HG02840 (cell line): ENCODE measurements around the gene PM20D2.

ENCODE experiments used
- ATAC-seq: cut with Tn5 transposase; IDR thresholded peaks from one replicate; pipeline ENCODE4 v1.9.1; 2021; ENCODE audit warnings: mild to moderate bottlenecking, moderate library complexity, moderate number of reproducible peaks; ENCODE audit not compliant: unreplicated experiment, low FRiP score

Gene PM20D2

GRCh38 chr6:89198235-89198634 is 52.4 kb downstream of the PM20D2 start:
- no peak for ATAC-seq

GRCh38 chr6:89199579-89199978 is 53.7 kb downstream of the PM20D2 start:
- no peak for ATAC-seq

DNA sequence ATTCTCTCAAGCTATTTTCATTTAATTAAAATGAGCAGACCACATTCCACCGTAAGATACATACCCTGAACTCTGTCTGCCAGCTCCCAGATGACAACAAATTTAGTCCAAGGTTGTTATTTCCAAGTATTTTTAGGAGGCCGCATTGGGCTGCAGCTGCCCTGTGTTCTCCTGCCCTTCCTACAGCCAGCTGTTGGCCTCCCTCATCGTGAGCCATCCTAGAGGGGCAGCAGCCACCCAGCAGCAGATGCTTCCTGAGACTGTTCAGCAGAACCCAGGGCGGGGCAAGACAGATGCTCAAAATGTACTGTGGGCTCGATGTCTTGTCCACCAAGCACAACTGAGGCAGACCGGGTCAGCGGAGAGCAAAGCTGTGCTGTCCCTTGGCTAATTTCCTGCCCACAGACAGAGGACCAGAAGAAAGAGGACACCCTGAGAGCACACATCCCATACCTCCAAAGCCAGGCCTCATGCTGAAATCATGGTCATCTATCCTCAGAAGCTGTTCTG is 54.9 kb downstream of the PM20D2 start:
- ATAC-seq, result no peak

- no peak for ATAC-seq
These were observed 58.2 kb downstream of the PM20D2 start for GRCh38 chr6:89204096-89204495.

- no peak for ATAC-seq
These were observed 60.0 kb downstream of the PM20D2 start for GRCh38 chr6:89205819-89206218.

- no peak for ATAC-seq
These were observed 62.7 kb downstream of the PM20D2 start for GRCh38 chr6:89208551-89208950.

GRCh38 chr6:89209457-89209856 is 63.6 kb downstream of the PM20D2 start:
- ATAC-seq, result no peak

DNA sequence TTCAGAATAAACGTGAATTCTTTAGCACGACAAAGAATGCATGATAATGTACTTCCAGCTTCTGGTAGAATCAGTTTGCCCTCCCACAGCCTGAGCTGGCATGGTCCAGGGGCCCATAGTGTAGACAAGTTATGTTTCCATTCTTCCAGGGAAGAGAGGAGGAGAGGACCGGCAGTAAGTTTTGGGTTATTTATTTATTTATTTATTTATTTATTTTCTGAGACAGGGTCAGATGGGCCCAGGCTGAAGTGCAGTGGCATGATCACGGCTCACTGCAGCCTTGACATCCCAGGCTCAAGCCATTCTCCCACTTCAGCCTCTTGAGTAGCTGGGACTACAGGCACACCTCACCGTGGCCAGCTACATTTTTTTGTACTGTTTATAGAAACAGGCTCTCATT is 66.6 kb downstream of the PM20D2 start:
- no peak for ATAC-seq

DNA sequence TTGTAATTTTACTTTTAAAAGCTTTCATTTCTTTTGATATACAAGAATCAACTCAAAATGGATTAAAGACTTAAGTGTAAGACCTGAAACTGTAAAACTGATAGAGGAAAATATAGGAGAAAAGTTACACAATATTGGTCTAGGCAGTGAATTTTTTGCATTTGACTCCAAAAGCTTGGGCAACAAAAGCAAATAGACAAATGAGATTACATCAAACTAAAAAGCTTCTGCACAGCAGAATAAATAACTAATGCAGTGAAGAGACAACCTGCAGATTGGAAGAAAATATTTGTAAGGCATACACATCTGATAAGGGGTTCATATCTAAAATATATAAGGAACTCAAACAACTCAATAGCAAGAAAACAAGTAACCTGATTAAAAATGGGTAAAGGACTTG is 68.3 kb downstream of the PM20D2 start:
- no peak for ATAC-seq
